OCI-LY1 (cell line): ENCODE data around the gene GRK6.

Experiments
- EZH2 ChIP-seq: fragments of 200-600 bp; sonication (generic), shearing (Covaris generic); IDR thresholded peaks from 2 replicates; pipeline ENCODE4 v1.8.0; 2017; ENCODE audit warnings: borderline replicate concordance, mixed run types, mild to moderate bottlenecking, antibody characterized with exemption, low read length, moderate library complexity, mixed read lengths
- TF ChIP-seq, protein P1 (sequence below): fragments of 200-600 bp; sonication (generic), shearing (Covaris generic); IDR thresholded peaks from 2 replicates; pipeline ENCODE4 v1.5.1; 2017; ENCODE audit warnings: mild to moderate bottlenecking, antibody characterized with exemption, low read length, moderate library complexity, mixed read lengths

DNA sequence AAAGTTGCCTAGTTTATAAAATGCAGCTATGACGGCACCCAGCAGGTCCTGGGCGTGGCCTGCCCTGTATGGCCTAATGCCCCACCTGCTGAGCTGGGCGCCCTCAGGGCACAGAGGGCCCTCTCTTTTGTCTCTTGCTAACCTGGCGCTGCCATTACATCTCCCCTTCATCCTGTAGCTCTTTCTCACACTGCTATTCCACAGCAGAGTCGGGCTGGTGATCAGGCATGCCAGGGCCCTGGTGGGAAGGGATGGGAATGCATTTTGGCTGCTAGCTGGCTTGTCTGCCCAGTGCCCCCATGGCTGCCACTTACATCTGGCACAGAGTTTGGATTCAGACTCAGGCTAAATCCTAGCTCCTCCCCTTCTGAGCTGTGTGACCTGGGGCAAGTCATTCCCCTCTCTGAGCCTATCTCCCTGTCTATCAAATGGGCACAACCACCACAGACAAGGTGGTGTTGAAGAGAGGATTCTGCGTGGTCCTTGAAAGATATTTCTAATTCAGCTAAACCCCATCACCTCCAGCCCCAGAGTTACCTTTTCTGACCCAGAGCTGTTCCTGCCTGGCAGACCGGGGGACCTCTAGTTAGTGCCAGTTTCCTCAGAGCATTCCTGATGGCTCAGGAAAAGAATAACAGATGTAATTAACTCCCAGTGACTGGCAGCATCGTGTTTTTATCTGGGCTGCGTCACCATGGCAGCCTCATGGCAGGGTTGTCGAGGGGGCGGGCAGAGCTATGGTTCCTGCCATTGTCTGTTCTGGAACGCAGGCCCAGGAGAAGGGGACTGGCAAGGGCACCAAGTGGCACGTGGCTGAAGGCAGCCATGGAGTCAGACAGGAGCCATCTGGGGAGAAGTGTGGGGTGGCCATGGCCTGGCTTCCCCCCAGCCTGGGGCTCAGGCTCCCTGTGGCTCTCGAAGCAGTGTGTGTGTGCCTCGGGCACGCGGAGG is 26.5 kb downstream of the GRK6 start:
- TF ChIP-seq, protein P1, sequence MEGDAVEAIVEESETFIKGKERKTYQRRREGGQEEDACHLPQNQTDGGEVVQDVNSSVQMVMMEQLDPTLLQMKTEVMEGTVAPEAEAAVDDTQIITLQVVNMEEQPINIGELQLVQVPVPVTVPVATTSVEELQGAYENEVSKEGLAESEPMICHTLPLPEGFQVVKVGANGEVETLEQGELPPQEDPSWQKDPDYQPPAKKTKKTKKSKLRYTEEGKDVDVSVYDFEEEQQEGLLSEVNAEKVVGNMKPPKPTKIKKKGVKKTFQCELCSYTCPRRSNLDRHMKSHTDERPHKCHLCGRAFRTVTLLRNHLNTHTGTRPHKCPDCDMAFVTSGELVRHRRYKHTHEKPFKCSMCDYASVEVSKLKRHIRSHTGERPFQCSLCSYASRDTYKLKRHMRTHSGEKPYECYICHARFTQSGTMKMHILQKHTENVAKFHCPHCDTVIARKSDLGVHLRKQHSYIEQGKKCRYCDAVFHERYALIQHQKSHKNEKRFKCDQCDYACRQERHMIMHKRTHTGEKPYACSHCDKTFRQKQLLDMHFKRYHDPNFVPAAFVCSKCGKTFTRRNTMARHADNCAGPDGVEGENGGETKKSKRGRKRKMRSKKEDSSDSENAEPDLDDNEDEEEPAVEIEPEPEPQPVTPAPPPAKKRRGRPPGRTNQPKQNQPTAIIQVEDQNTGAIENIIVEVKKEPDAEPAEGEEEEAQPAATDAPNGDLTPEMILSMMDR, result no peak
- no peak for TF ChIP-seq EZH2
